Activated CD8-positive, alpha-beta T cell treated with anti-CD3 and anti-CD28 coated beads for 36 hours (primary cell): Measurements from ENCODE around the gene LMTK2. TPM values are rescaled to one million over a fixed set of nuclear protein-coding genes. Genes with fewer than 3 reads are reported as not detected.

Experiments
- ATAC-seq: fragments of 200-7000 bp; cut with Tn5 transposase; one replicate; pipeline ENCODE4 v1.10.0; 2021; ENCODE audit warnings: mild to moderate bottlenecking, moderate library complexity
- CTCF ChIA-PET: fragments of 350-600 bp; sonication (Branson Sonifier 250); formaldehyde crosslinking; loops from one replicate; lab custom pipeline; 2021; ENCODE audit warnings: antibody characterized with exemption; lab: Charles Lee
- POLR2A ChIA-PET: fragments of 350-600 bp; sonication (Branson Sonifier 250); formaldehyde crosslinking; loops from one replicate; lab custom pipeline; 2021; ENCODE audit warnings: antibody characterized with exemption; lab: Charles Lee
- DNase-seq: peaks from one replicate; pipeline ENCODE4 v3.0.0-alpha.2; 2020
- H3K27ac Mint-ChIP-seq: one replicate; pipeline ENCODE4 v1.8.0; 2021; ENCODE audit warnings: mild to moderate bottlenecking, mixed read lengths
- H3K27me3 Mint-ChIP-seq: one replicate; pipeline ENCODE4 v1.8.0; 2021; ENCODE audit warnings: mixed read lengths
- H3K36me3 Mint-ChIP-seq: one replicate; pipeline ENCODE4 v1.8.0; 2021; ENCODE audit warnings: low read depth, mixed read lengths
- H3K4me1 Mint-ChIP-seq: one replicate; pipeline ENCODE4 v1.8.0; 2021; ENCODE audit warnings: low read depth, mixed read lengths
- H3K4me3 Mint-ChIP-seq: one replicate; pipeline ENCODE4 v1.8.0; 2021; ENCODE audit warnings: mild to moderate bottlenecking, moderate library complexity, mixed read lengths
- H3K9me3 Mint-ChIP-seq: one replicate; pipeline ENCODE4 v1.8.0; 2021; ENCODE audit warnings: mixed read lengths
- intact Hi-C: fragments of 100-400 bp; cut with micrococcal nuclease; formaldehyde crosslinking; loops from one replicate; pipeline ENCODE4 v1.10.0; 2022
- total RNA-seq, 2 experiments: library from RNA; stranded (reverse); gene quantifications; one replicate each; pipeline ENCODE4 v1.2.3, GENCODE V29; 2021
- TF ChIP-seq, protein P1 (sequence below): fragments of 200-600 bp; IDR thresholded peaks from one replicate; pipeline ENCODE4 v1.8.0; 2022; ENCODE audit warnings: antibody characterized with exemption, mild to moderate bottlenecking

The LMTK2 gene
- total RNA-seq, 2 experiments from 2014 or later, result 9.4 to 11.5 TPM

DNA sequence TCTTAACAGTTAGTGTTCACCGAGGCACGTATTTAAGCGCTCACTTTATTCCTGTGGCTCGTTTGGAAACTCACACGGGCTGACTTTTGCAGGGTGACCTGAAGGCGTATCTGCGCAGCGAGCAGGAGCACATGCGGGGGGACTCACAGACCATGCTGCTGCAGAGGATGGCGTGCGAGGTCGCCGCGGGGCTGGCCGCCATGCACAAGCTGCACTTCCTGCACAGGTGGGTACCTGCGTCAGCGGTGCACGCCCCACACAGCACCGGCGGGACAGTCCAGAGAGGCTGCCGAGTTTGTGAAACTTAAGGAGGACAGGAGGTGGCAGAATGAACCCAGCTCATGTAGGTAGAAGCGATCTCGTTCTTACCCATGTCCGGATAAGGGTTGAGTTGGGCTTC lies 64.8 kb downstream of the LMTK2 start:
- CTCF ChIA-PET, result interaction anchor here (2.2 kb wide), 1 partner anchor 150 kb away, joined by 12 read pairs; no protein-coding TSS in a partner anchor

DNA sequence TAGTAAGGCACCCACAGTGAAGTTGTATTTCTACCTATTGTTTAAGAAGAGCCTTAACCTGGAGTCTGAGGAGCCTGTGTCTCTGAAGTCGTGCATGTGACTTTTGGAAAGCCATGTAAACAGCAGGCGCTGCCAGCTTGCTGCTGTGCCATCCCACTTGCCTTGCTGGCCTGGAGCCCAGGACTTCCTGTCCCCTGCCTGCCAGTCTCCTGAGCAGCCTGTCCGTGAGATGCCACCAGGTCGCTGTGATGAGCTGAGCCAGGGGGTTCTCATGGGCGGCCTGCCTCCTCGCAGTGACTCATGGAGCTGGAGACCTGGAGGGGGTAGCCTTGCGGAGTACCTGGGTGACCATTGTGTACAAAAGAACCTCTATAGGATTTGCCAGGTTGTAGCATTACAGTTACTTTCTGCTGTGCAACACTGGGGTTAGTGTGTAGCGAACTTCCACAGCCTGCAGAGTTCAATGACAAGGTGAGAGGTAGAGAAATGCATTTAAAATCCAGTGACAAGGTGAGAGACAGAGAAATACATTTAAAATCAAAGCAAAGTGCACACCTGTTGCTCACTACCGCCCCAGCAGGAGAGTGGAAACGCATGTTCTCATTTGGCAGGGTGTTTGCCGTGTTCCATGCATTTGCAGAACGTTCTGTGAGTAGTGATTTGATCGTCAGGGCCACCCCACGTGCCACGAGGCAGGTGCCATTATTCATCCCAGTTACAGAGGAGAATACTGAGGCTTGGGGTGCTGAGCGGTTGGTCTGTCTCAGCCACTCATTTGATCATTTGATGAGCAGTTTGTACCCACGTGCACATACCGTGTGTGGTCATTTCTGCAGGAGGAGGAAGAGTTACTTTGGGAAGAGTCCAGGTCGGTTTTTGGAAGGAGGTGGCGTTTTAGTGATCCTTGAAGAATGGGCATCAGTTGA lies 67.9 kb downstream of the LMTK2 start:
- no peak for DNase-seq
- Mint-ChIP-seq H3K27me3 (no peaks in the 10 kb centered on the region), H3K27ac (no peak overlapping the region), H3K36me3 (peaks cover 6% of the 10 kb centered on the region), H3K4me1 (no peaks in the 10 kb centered on the region), H3K4me3 (no peak overlapping the region), H3K9me3 (no peaks in the 10 kb centered on the region)
- intact Hi-C loops, result no loop called here
- ChIA-PET CTCF (interaction anchor here (1.1 kb wide), 1 partner anchor 153 kb away, joined by 8 read pairs; no protein-coding TSS in a partner anchor), POLR2A (no interaction called here)
- ATAC-seq, result no peak
- TF ChIP-seq, protein P1, sequence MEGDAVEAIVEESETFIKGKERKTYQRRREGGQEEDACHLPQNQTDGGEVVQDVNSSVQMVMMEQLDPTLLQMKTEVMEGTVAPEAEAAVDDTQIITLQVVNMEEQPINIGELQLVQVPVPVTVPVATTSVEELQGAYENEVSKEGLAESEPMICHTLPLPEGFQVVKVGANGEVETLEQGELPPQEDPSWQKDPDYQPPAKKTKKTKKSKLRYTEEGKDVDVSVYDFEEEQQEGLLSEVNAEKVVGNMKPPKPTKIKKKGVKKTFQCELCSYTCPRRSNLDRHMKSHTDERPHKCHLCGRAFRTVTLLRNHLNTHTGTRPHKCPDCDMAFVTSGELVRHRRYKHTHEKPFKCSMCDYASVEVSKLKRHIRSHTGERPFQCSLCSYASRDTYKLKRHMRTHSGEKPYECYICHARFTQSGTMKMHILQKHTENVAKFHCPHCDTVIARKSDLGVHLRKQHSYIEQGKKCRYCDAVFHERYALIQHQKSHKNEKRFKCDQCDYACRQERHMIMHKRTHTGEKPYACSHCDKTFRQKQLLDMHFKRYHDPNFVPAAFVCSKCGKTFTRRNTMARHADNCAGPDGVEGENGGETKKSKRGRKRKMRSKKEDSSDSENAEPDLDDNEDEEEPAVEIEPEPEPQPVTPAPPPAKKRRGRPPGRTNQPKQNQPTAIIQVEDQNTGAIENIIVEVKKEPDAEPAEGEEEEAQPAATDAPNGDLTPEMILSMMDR, result no peak

More for the DNA sequence above, 64.8 kb downstream of the LMTK2 start:
- Mint-ChIP-seq H3K27ac (no peak overlapping the region), H3K4me1 (peaks cover 3% of the 10 kb centered on the region), H3K4me3 (no peak overlapping the region), H3K27me3 (no peaks in the 10 kb centered on the region), H3K9me3 (no peaks in the 10 kb centered on the region), H3K36me3 (peaks cover 1% of the 10 kb centered on the region)
- no peak for ATAC-seq
- TF ChIP-seq, protein P1, result no peak
- POLR2A ChIA-PET, result no interaction called here
- intact Hi-C loops, result no loop called here
- DNase-seq, result no peak

DNA sequence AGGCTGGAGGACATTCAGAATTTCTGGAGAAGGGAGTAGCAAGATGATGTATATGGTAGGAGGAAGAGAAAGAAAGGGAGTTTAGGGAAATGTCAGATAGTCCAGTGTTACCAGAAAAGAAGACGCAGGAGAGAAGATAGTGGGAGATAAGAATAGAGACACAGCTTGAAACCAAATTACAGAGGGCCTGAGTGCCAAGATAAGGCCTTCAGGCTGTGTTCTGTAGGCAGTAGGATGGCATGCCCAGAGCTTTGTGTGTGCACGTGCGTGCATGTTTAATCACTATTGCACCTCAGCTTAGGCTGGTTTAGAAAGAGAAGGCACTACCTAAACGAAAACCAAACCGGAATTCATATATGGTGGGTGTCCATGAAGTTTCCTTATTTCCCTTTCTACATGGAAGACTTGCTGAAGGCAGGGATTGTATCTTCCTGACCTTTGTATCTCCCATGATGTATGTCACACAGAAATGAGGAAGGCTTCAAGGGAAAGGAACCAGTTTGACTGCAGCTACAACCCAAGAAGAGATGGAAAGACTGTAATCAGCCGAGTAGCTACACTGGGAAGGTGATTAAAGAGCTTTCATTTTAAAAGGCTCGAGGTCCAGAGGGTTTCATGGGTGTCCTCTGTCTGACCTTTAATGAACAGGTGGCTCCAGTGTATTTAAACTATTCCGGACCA lies 68.7 kb downstream of the LMTK2 start:
- Mint-ChIP-seq H3K36me3 (peaks cover 6% of the 10 kb centered on the region), H3K9me3 (no peaks in the 10 kb centered on the region), H3K4me3 (no peak overlapping the region), H3K27me3 (no peaks in the 10 kb centered on the region), H3K27ac (no peak overlapping the region), H3K4me1 (no peaks in the 10 kb centered on the region)
- ChIA-PET CTCF (interaction anchor here (3.5 kb wide), 1 partner anchor 9 kb away, joined by 11 read pairs; no protein-coding TSS in a partner anchor), POLR2A (interaction anchor here (0.6 kb wide), 1 partner anchor 1163 kb away, joined by 3 read pairs; no protein-coding TSS in a partner anchor)
- intact Hi-C loops, result no loop called here
- DNase-seq (no peak), ATAC-seq (no peak)
- TF ChIP-seq, protein P1, result no peak

DNA sequence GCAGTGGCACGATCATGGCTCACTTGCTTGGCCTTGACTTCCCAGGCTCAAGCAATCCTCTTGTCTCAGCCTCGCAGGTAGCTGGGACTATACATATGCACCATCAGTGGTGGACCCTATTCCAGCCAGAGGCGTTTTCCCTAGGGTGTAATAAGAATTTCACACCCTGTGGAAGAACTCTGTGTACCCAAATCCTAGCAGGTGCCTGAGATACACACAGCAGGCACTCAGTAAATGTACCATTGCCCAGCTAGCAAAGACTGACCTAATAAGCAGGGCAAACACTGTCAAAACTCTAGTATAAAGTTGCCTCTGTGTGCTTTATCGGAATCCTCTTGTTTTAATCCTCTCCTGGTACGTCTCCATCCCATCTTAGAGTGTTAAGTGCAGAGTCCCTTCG lies 70.9 kb downstream of the LMTK2 start:
- Mint-ChIP-seq H3K27ac (no peak overlapping the region), H3K4me1 (no peaks in the 10 kb centered on the region), H3K27me3 (no peaks in the 10 kb centered on the region), H3K4me3 (no peak overlapping the region), H3K36me3 (peaks cover 6% of the 10 kb centered on the region), H3K9me3 (no peaks in the 10 kb centered on the region)
- TF ChIP-seq, protein P1, result no peak
- intact Hi-C loops, result no loop called here
- POLR2A ChIA-PET, result no interaction called here
- CTCF ChIA-PET, result interaction anchor here (1.5 to 5.4 kb wide), 3 partner anchors 9 to 156 kb away, joined by 10 to 23 read pairs (median 11); no protein-coding TSS in a partner anchor
- no peak for DNase-seq
- no peak for ATAC-seq
